Subcutaneous abdominal adipose tissue (tissue), 5 donors: Measurements from ENCODE around the gene PLXNA4.
A peak's percentile ranks its signal among the peaks of the same experiment; 100 is the strongest.

Experiments
- H3K27ac ChIP-seq: one replicate; pipeline ENCODE4 v1.7.0; 2013; ENCODE audit warnings: low read depth, mild to moderate bottlenecking, inconsistent platforms, low read length, moderate library complexity
- H3K27me3 ChIP-seq, 5 donors: one replicate each; pipeline ENCODE4 v1.7.0; 2013; ENCODE audit warnings: low read length in 5 of 5, inconsistent platforms in 1 of 5; ENCODE audit not compliant: control insufficient read depth in 5 of 5, insufficient read depth in 4 of 5
- H3K36me3 ChIP-seq, 5 donors: one replicate each; pipeline ENCODE4 v1.7.0; 2013; ENCODE audit warnings: low read length in 5 of 5; ENCODE audit not compliant: control insufficient read depth in 5 of 5, insufficient read depth in 5 of 5
- H3K4me1 ChIP-seq, 5 donors: one replicate each; pipeline ENCODE4 v1.7.0; 2013; ENCODE audit warnings: low read length in 5 of 5, mild to moderate bottlenecking in 3 of 5, moderate library complexity in 1 of 5; ENCODE audit not compliant: control insufficient read depth in 5 of 5, insufficient read depth in 5 of 5
- H3K4me3 ChIP-seq, 5 donors: one replicate each; pipeline ENCODE4 v1.7.0; 2013; ENCODE audit warnings: low read length in 5 of 5, low read depth in 1 of 5
- H3K9ac ChIP-seq, 5 donors: one replicate each; pipeline ENCODE4 v1.7.0; 2013; ENCODE audit warnings: low read length in 5 of 5, mild to moderate bottlenecking in 4 of 5, moderate library complexity in 3 of 5
- H3K9me3 ChIP-seq, 5 donors: one replicate each; pipeline ENCODE4 v1.7.0; 2013; ENCODE audit warnings: low read length in 5 of 5; ENCODE audit not compliant: control insufficient read depth in 5 of 5
- donor health status: healthy.
- donor health status: healthy.
- donor health status: healthy.
- donor health status: healthy.
- donor health status: healthy.

PLXNA4 gene

DNA sequence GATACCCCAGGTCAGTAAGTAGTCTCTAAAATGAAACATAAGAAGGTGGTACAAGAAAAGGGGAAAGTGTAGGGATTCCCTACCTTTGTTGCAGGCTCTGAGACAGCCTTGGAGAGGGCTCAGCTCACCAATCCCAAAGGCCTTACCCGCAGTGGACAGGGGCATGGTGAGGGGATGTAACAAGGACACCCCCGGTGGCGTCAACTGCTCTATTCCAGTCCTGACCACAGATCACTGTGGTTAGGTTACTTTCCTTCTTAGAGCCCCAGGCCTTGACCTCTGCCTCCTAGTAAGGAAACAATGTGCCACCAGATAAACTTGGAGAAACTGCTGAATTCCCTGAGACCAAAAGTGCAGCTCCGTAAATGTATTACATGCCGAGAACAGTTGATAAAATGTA, 17.5 kb downstream of the PLXNA4 start:
- Histone ChIP-seq H3K36me3 (peaks cover 0 to 19% (median 11%) of the 10 kb centered on the region in 5 donors), H3K4me3 (no peak overlapping the region), H3K9me3 (peaks cover 0 to 5% (median 0%) of the 10 kb centered on the region in 5 donors), H3K4me1 (no peaks in the 10 kb centered on the region), H3K27me3 (no peaks in the 10 kb centered on the region), H3K27ac (no peak overlapping the region), H3K9ac (no peak overlapping the region)

DNA sequence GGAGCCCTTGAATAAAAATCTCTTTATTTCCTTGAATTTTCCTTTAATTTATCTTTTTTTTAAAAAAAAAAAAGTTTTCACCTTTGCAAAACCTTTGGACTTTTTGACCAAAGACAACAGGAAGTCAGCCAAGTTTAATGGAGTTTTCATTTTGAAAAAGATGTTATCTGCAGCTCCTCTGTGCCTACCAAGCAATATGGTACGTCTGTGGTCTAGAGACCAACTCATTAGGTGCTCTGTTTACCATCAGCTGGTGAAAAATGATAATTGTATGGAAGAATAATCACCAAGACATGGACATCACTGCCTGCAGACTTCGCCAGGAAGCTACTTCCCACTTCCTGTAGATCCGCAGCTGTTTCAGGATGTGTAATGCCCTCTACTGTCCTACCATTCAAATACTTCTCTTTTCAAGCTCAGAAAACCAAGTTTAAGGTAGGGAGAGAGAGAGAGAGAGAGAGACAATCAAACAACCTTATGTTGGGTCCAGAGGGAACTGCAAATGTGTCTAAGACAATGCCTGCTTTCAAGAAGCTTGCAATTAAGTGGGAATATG, 18.7 kb downstream of the PLXNA4 start:
- H3K27me3 ChIP-seq = no peaks in the 10 kb centered on the region
- no peak overlapping the region for H3K27ac ChIP-seq
- peaks cover 0 to 27% (median 12%) of the 10 kb centered on the region in 5 donors for H3K36me3 ChIP-seq
- H3K9me3 ChIP-seq = peaks cover 0 to 10% (median 0%) of the 10 kb centered on the region in 5 donors
- H3K4me1 ChIP-seq = no peaks in the 10 kb centered on the region
- no peak overlapping the region for H3K9ac ChIP-seq
- H3K4me3 ChIP-seq = no peak overlapping the region

DNA sequence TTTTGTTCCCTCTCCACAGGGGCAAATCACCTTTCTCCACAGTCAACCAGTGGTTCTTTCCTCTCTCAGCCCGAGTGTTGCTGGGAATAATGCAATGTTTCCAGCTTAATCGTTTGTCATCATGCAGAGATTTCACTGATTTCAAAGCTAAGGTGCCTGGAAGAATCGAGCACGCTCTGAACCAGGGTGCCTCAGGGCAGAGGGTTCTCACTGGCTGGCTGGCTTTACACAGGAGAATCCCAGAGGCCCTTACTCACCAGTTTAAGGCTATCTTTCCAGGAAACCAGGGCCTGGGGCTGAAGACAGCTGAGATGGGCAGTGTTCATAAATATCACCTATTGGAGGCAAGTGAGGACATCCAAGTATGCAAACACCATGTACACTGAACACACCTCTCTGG, 21.8 kb downstream of the PLXNA4 start:
- no peak overlapping the region for H3K9ac ChIP-seq
- H3K4me3 ChIP-seq = no peak overlapping the region
- H3K4me1 ChIP-seq = no peaks in the 10 kb centered on the region
- no peak overlapping the region for H3K27ac ChIP-seq
- H3K27me3 ChIP-seq = no peaks in the 10 kb centered on the region
- H3K36me3 ChIP-seq = peaks cover 4 to 29% (median 13%) of the 10 kb centered on the region in 5 donors
- H3K9me3 ChIP-seq = peaks cover 0 to 26% (median 10%) of the 10 kb centered on the region in 5 donors

DNA sequence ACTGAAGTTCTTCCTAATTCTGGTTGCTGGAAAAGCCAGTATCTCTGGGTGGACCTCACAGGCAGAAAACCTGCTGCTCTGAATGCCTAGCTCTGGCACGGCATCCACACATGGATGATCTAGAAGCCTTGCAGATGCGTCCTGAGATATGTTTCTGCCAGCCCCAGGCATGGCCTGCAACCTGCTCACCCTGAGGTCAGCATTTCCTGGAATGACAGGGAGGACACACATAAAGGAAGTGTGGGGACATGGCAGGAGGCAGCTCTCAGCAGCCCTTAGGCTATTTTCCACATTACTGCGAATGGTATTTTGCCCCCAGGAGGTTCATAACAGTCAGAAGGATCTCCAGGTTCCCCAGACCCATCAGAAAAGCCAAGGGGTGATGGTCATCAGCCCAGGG, 23.2 kb downstream of the PLXNA4 start:
- Histone ChIP-seq H3K9me3 (peaks cover 0 to 26% (median 10%) of the 10 kb centered on the region in 5 donors), H3K4me1 (peaks cover 0 to 4% (median 3%) of the 10 kb centered on the region in 5 donors), H3K36me3 (peaks cover 4 to 29% (median 13%) of the 10 kb centered on the region in 5 donors), H3K4me3 (no peak overlapping the region), H3K27me3 (no peaks in the 10 kb centered on the region), H3K27ac (no peak overlapping the region), H3K9ac (no peak overlapping the region)

- Histone ChIP-seq H3K4me3 (no peak overlapping the region), H3K27me3 (no peaks in the 10 kb centered on the region), H3K4me1 (peaks cover 0 to 12% (median 8%) of the 10 kb centered on the region in 5 donors), H3K27ac (no peak overlapping the region), H3K36me3 (peaks cover 4 to 27% (median 13%) of the 10 kb centered on the region in 5 donors), H3K9ac (no peak overlapping the region), H3K9me3 (peaks cover 0 to 26% (median 10%) of the 10 kb centered on the region in 5 donors)
Observed at GRCh38 chr7:132551886-132552285, 24.4 kb downstream of the PLXNA4 start.

DNA sequence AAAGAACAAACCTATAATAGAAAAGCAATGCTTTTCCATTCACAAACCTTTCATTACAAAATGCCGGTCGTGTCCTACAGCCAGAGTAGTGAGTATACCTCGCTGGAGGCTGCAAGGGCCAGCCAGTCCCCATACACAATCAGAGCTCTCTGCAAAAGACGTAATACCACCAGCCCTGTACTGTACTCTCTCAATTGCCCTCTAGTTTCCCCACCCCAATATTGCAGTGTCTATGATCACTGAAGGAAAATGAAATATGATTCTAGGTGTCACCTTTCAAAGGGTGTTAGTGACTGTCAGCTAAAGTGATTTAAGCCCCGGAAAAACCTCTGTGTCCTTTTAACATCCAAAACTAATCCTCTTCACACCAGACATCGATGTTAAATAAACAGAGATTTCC, 24.8 kb downstream of the PLXNA4 start:
- H3K4me1 ChIP-seq = peaks cover 0 to 12% (median 8%) of the 10 kb centered on the region in 5 donors
- H3K9ac ChIP-seq = no peak overlapping the region
- peaks cover 4 to 24% (median 13%) of the 10 kb centered on the region in 5 donors for H3K36me3 ChIP-seq
- peaks cover 0 to 26% (median 10%) of the 10 kb centered on the region in 5 donors for H3K9me3 ChIP-seq
- no peak overlapping the region for H3K27ac ChIP-seq
- no peaks in the 10 kb centered on the region for H3K27me3 ChIP-seq
- H3K4me3 ChIP-seq = peak overlapping the region in 1 of 5 donors; percentile 19

GRCh38 chr7:132548489-132549078, 27.7 kb downstream of the PLXNA4 start:
- Histone ChIP-seq H3K4me1 (peaks cover 0 to 12% (median 8%) of the 10 kb centered on the region in 5 donors), H3K27me3 (no peaks in the 10 kb centered on the region), H3K36me3 (peaks cover 5 to 14% (median 10%) of the 10 kb centered on the region in 5 donors), H3K9me3 (peaks cover 0 to 20% (median 10%) of the 10 kb centered on the region in 5 donors), H3K27ac (no peak overlapping the region), H3K4me3 (no peak overlapping the region), H3K9ac (no peak overlapping the region)

GRCh38 chr7:132547821-132548220, 28.4 kb downstream of the PLXNA4 start:
- H3K4me1 ChIP-seq = peaks cover 0 to 12% (median 8%) of the 10 kb centered on the region in 5 donors
- no peak overlapping the region for H3K9ac ChIP-seq
- H3K27ac ChIP-seq = no peak overlapping the region
- H3K36me3 ChIP-seq = peaks cover 1 to 16% (median 8%) of the 10 kb centered on the region in 5 donors
- no peaks in the 10 kb centered on the region for H3K27me3 ChIP-seq
- H3K9me3 ChIP-seq = peaks cover 0 to 21% (median 14%) of the 10 kb centered on the region in 5 donors
- no peak overlapping the region for H3K4me3 ChIP-seq

GRCh38 chr7:132546366-132547127, 29.7 kb downstream of the PLXNA4 start:
- H3K27ac ChIP-seq = no peak overlapping the region
- H3K27me3 ChIP-seq = no peaks in the 10 kb centered on the region
- H3K9me3 ChIP-seq = peaks cover 0 to 18% (median 15%) of the 10 kb centered on the region in 5 donors
- no peak overlapping the region for H3K9ac ChIP-seq
- H3K36me3 ChIP-seq = peaks cover 0 to 17% (median 8%) of the 10 kb centered on the region in 5 donors
- no peak overlapping the region for H3K4me3 ChIP-seq
- peaks cover 0 to 12% (median 8%) of the 10 kb centered on the region in 5 donors for H3K4me1 ChIP-seq

- peaks cover 0 to 20% (median 8%) of the 10 kb centered on the region in 5 donors for H3K36me3 ChIP-seq
- no peak overlapping the region for H3K9ac ChIP-seq
- peaks cover 0 to 10% (median 7%) of the 10 kb centered on the region in 5 donors for H3K9me3 ChIP-seq
- no peak overlapping the region for H3K4me3 ChIP-seq
- H3K27ac ChIP-seq = no peak overlapping the region
- H3K4me1 ChIP-seq = peaks cover 0 to 12% (median 8%) of the 10 kb centered on the region in 5 donors
- H3K27me3 ChIP-seq = no peaks in the 10 kb centered on the region
Observed at GRCh38 chr7:132545756-132546155, 30.5 kb downstream of the PLXNA4 start.
